ENCODE results near the gene C9orf85. TPM values are rescaled to one million over a fixed set of nuclear protein-coding genes. Genes with fewer than 3 reads are reported as not detected.
"Not testable (repeated sequence)": the region's sequence is repeated elsewhere in the genome, so short reads cannot be mapped to it uniquely, and the experiment has no call there.

The C9orf85 gene
- total and polyA plus RNA-seq, 4 experiments from 2014 or later = 8.2 to 10.9 (median 10.5) TPM

- Mint-ChIP-seq H3K36me3 (peaks cover 1 to 11% of the 10 kb centered on the region in 2 donors), H3K27me3 (no peaks in the 10 kb centered on the region), H3K4me1 (peaks cover 14 to 29% (median 19%) of the 10 kb centered on the region in 4 donors), H3K4me3 (no peak overlapping the region), H3K9me3 (peaks cover 0 to 2% (median 0%) of the 10 kb centered on the region in 8 donors), H3K27ac (peak overlapping the region in 2 of 7 donors; percentile 4 to 15)
- Histone ChIP-seq H3K9me3 (ENCODE audit: control insufficient read depth in 1 of 2, low read length in 2 of 2) (no peaks in the 10 kb centered on the region), H3K4me3 (ENCODE audit: low read length in 2 of 2) (no peak overlapping the region), H3K36me3 (ENCODE audit: insufficient read depth, low read length) (no peaks in the 10 kb centered on the region), H3K4me1 (ENCODE audit: insufficient read depth, low read length) (no peaks in the 10 kb centered on the region), H3K27me3 (ENCODE audit: insufficient read depth, low read length) (no peaks in the 10 kb centered on the region), H3K27ac (ENCODE audit: low read depth, low read length) (no peak overlapping the region)
- intact Hi-C loops (cut with micrococcal nuclease) = no loop called here
- POLR2A ChIA-PET (ENCODE audit: partially characterized antibody) = no interaction called here
- CTCF ChIA-PET (ENCODE audit: partially characterized antibody) = interaction anchor here (0.6 kb wide), 1 partner anchor 129 kb away, joined by 4 read pairs; no protein-coding TSS in a partner anchor
- DNase-seq = no peak
These were observed 24.6 kb downstream of the C9orf85 start for GRCh38 chr9:71936066-71936465.

- ChIA-PET POLR2A (ENCODE audit: partially characterized antibody) (no interaction called here), CTCF (ENCODE audit: partially characterized antibody) (interaction anchor here (1.0 kb wide), 1 partner anchor 1171 kb away, joined by 4 read pairs; no protein-coding TSS in a partner anchor)
- H3K27me3 ChIP-seq (ENCODE audit: insufficient read depth, low read length) = no peaks in the 10 kb centered on the region
- H3K4me3 Mint-ChIP-seq = no peak overlapping the region
- peaks cover 0 to 2% (median 0%) of the 10 kb centered on the region in 8 donors for H3K9me3 Mint-ChIP-seq
- no peak overlapping the region for H3K27ac ChIP-seq (ENCODE audit: low read depth, low read length)
- peak overlapping the region in 2 of 7 donors; percentile 3 to 18 for H3K27ac Mint-ChIP-seq
- H3K4me3 ChIP-seq (ENCODE audit: low read length in 2 of 2) = no peak overlapping the region
- no peaks in the 10 kb centered on the region for H3K4me1 ChIP-seq (ENCODE audit: insufficient read depth, low read length)
- peaks cover 0 to 9% of the 10 kb centered on the region in 2 donors for H3K36me3 Mint-ChIP-seq
- no peaks in the 10 kb centered on the region for H3K27me3 Mint-ChIP-seq
- no peaks in the 10 kb centered on the region for H3K36me3 ChIP-seq (ENCODE audit: insufficient read depth, low read length)
- peaks cover 19 to 36% (median 26%) of the 10 kb centered on the region in 4 donors for H3K4me1 Mint-ChIP-seq
- no peaks in the 10 kb centered on the region for H3K9me3 ChIP-seq (ENCODE audit: control insufficient read depth in 1 of 2, low read length in 2 of 2)
- DNase-seq = no peak
- intact Hi-C loops (cut with micrococcal nuclease) = no loop called here
These were observed 25.7 kb downstream of the C9orf85 start for GRCh38 chr9:71937070-71937625.

GRCh38 chr9:71937898-71938297 is 26.5 kb downstream of the C9orf85 start:
- no peak overlapping the region for H3K27ac ChIP-seq (ENCODE audit: low read depth, low read length)
- no peak for DNase-seq
- no peaks in the 10 kb centered on the region for H3K9me3 ChIP-seq (ENCODE audit: control insufficient read depth in 1 of 2, low read length in 2 of 2)
- ChIA-PET CTCF (ENCODE audit: partially characterized antibody) (interaction anchor here (0.6 to 1.0 kb wide), 2 partner anchors 350 to 1170 kb away, joined by 3 to 4 read pairs; no protein-coding TSS in a partner anchor), POLR2A (ENCODE audit: partially characterized antibody) (no interaction called here)
- no peak overlapping the region for H3K4me3 Mint-ChIP-seq
- peaks cover 0 to 4% of the 10 kb centered on the region in 2 donors for H3K36me3 Mint-ChIP-seq
- no peaks in the 10 kb centered on the region for H3K27me3 ChIP-seq (ENCODE audit: insufficient read depth, low read length)
- H3K4me3 ChIP-seq (ENCODE audit: low read length in 2 of 2) = no peak overlapping the region
- no peak overlapping the region for H3K27ac Mint-ChIP-seq
- no peaks in the 10 kb centered on the region for H3K36me3 ChIP-seq (ENCODE audit: insufficient read depth, low read length)
- intact Hi-C loops (cut with micrococcal nuclease) = no loop called here
- no peaks in the 10 kb centered on the region for H3K27me3 Mint-ChIP-seq
- H3K4me1 ChIP-seq (ENCODE audit: insufficient read depth, low read length) = no peaks in the 10 kb centered on the region
- H3K4me1 Mint-ChIP-seq = peaks cover 19 to 33% (median 24%) of the 10 kb centered on the region in 4 donors
- peaks cover 0 to under 1% (median 0%) of the 10 kb centered on the region in 8 donors for H3K9me3 Mint-ChIP-seq

GRCh38 chr9:71941060-71941568 is 29.7 kb downstream of the C9orf85 start:
- Histone ChIP-seq H3K27ac (ENCODE audit: low read depth, low read length) (no peak overlapping the region), H3K27me3 (ENCODE audit: insufficient read depth, low read length) (no peaks in the 10 kb centered on the region), H3K4me1 (ENCODE audit: insufficient read depth, low read length) (no peaks in the 10 kb centered on the region), H3K36me3 (ENCODE audit: insufficient read depth, low read length) (no peaks in the 10 kb centered on the region), H3K9me3 (ENCODE audit: control insufficient read depth in 1 of 2, low read length in 2 of 2) (no peaks in the 10 kb centered on the region), H3K4me3 (ENCODE audit: low read length in 2 of 2) (no peak overlapping the region)
- ChIA-PET POLR2A (ENCODE audit: partially characterized antibody) (no interaction called here), CTCF (ENCODE audit: partially characterized antibody) (no interaction called here)
- H3K36me3 Mint-ChIP-seq = peaks cover 0 to under 1% of the 10 kb centered on the region in 2 donors
- H3K9me3 Mint-ChIP-seq = no peaks in the 10 kb centered on the region
- no peak overlapping the region for H3K4me3 Mint-ChIP-seq
- H3K4me1 Mint-ChIP-seq = peaks cover 13 to 31% (median 17%) of the 10 kb centered on the region in 4 donors
- peak overlapping the region in 2 of 7 donors; percentile 4 to 5 for H3K27ac Mint-ChIP-seq
- no peak for DNase-seq
- no peaks in the 10 kb centered on the region for H3K27me3 Mint-ChIP-seq
- intact Hi-C loops (cut with micrococcal nuclease) = no loop called here

GRCh38 chr9:71941998-71942567 is 30.6 kb downstream of the C9orf85 start:
- Histone ChIP-seq H3K36me3 (ENCODE audit: insufficient read depth, low read length) (no peaks in the 10 kb centered on the region), H3K4me3 (ENCODE audit: low read length in 2 of 2) (no peak overlapping the region), H3K9me3 (ENCODE audit: control insufficient read depth in 1 of 2, low read length in 2 of 2) (no peaks in the 10 kb centered on the region), H3K4me1 (ENCODE audit: insufficient read depth, low read length) (no peaks in the 10 kb centered on the region), H3K27me3 (ENCODE audit: insufficient read depth, low read length) (no peaks in the 10 kb centered on the region), H3K27ac (ENCODE audit: low read depth, low read length) (no peak overlapping the region)
- Mint-ChIP-seq H3K27me3 (no peaks in the 10 kb centered on the region), H3K36me3 (peaks cover 4% of the 10 kb centered on the region in 2 donors), H3K4me1 (peaks cover 11 to 25% (median 15%) of the 10 kb centered on the region in 4 donors), H3K4me3 (no peak overlapping the region), H3K9me3 (no peaks in the 10 kb centered on the region), H3K27ac (no peak overlapping the region)
- POLR2A ChIA-PET (ENCODE audit: partially characterized antibody) = no interaction called here
- DNase-seq = no peak
- intact Hi-C loops (cut with micrococcal nuclease) = no loop called here
- CTCF ChIA-PET (ENCODE audit: partially characterized antibody) = no interaction called here

GRCh38 chr9:71944754-71945375 is 33.4 kb downstream of the C9orf85 start:
- no peaks in the 10 kb centered on the region for H3K9me3 ChIP-seq (ENCODE audit: control insufficient read depth in 1 of 2, low read length in 2 of 2)
- H3K27me3 ChIP-seq (ENCODE audit: insufficient read depth, low read length) = no peaks in the 10 kb centered on the region
- no peaks in the 10 kb centered on the region for H3K9me3 Mint-ChIP-seq
- no peaks in the 10 kb centered on the region for H3K27me3 Mint-ChIP-seq
- POLR2A ChIA-PET (ENCODE audit: partially characterized antibody) = no interaction called here
- peak overlapping the region in 3 of 7 donors; percentile 1 to 23 (median 3) for H3K27ac Mint-ChIP-seq
- no peak overlapping the region for H3K4me3 ChIP-seq (ENCODE audit: low read length in 2 of 2)
- no peak overlapping the region for H3K4me3 Mint-ChIP-seq
- intact Hi-C loops (cut with micrococcal nuclease) = no loop called here
- H3K36me3 ChIP-seq (ENCODE audit: insufficient read depth, low read length) = no peaks in the 10 kb centered on the region
- no peak for DNase-seq
- H3K4me1 ChIP-seq (ENCODE audit: insufficient read depth, low read length) = no peaks in the 10 kb centered on the region
- peaks cover 18 to 19% of the 10 kb centered on the region in 2 donors for H3K36me3 Mint-ChIP-seq
- CTCF ChIA-PET (ENCODE audit: partially characterized antibody) = no interaction called here
- peaks cover 8 to 20% (median 10%) of the 10 kb centered on the region in 4 donors for H3K4me1 Mint-ChIP-seq
- no peak overlapping the region for H3K27ac ChIP-seq (ENCODE audit: low read depth, low read length)

GRCh38 chr9:71954652-71955051 is 43.2 kb downstream of the C9orf85 start:
- H3K27me3 ChIP-seq (ENCODE audit: insufficient read depth, low read length); H3K9me3 ChIP-seq (ENCODE audit: control insufficient read depth in 1 of 2, low read length in 2 of 2); H3K27ac Mint-ChIP-seq; CTCF ChIA-PET (ENCODE audit: partially characterized antibody); H3K4me1 Mint-ChIP-seq; H3K4me3 ChIP-seq (ENCODE audit: low read length in 2 of 2); H3K36me3 ChIP-seq (ENCODE audit: insufficient read depth, low read length); intact Hi-C loops (cut with micrococcal nuclease); H3K4me1 ChIP-seq (ENCODE audit: insufficient read depth, low read length); POLR2A ChIA-PET (ENCODE audit: partially characterized antibody); H3K9me3 Mint-ChIP-seq; H3K27me3 Mint-ChIP-seq; H3K27ac ChIP-seq (ENCODE audit: low read depth, low read length); H3K4me3 Mint-ChIP-seq; DNase-seq: not testable (repeated sequence)
- peaks cover 33 to 37% of the 10 kb centered on the region in 2 donors for H3K36me3 Mint-ChIP-seq
